HG03575 (cell line): Measurements from ENCODE around the gene ZFP36L1.
"Not testable (repeated sequence)": the region's sequence is repeated elsewhere in the genome, so short reads cannot be mapped to it uniquely, and the experiment has no call there.

Experiments
- ATAC-seq: cut with Tn5 transposase; IDR thresholded peaks from one replicate; pipeline ENCODE4 v1.9.1; 2021; ENCODE audit not compliant: unreplicated experiment, insufficient number of reproducible peaks, low FRiP score; ENCODE audit errors: extremely low read depth

Gene ZFP36L1

GRCh38 chr14:68774771-68775613, 17.9 kb downstream of the ZFP36L1 start:
- ATAC-seq = no peak

GRCh38 chr14:68772761-68773381, 20.0 kb downstream of the ZFP36L1 start:
- no peak for ATAC-seq

GRCh38 chr14:68771631-68772030, 21.2 kb downstream of the ZFP36L1 start:
- ATAC-seq = no peak

- ATAC-seq = no peak
These were observed 22.1 kb downstream of the ZFP36L1 start for GRCh38 chr14:68770553-68771286.

DNA sequence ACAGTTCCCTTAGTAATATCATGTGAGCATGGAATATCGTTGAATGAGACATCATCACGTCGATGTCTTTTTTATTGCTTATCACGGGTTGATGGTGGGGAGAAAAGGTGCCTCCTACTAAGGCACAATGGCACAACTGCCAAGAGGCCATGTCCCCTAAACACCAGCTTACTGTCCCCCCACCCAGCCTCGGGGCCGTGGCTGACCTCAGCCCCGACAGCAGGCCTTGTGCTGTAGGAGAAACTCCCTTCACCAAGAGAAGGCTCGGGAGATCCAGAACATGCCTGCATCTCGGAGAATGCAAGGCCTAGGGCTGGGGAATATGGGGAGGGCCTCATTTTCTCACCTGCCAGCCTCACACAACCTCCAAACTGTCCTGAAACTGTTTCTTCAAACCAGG, 22.8 kb downstream of the ZFP36L1 start:
- ATAC-seq = no peak

- ATAC-seq = no peak
These were observed 24.6 kb downstream of the ZFP36L1 start for GRCh38 chr14:68768316-68768715.

DNA sequence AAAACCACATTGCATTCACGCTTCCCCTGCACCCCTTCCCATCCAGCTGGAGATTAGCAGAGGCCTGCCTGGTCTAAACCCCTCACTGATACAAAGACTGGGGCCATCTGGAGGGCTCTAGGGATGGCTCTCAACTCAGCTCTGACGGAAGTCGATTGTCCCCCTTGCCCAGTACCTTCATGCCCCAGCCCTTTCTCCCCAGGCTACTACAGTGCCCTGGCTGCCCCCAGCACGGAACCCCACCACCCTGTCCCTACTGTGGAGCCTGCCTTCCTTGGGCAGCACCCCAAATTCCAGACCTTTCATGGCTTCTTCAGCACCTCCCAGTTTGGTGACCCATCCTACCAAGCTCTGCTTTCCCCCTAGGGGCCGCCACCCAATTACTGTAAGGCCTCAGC, 25.6 kb downstream of the ZFP36L1 start:
- no peak for ATAC-seq

DNA sequence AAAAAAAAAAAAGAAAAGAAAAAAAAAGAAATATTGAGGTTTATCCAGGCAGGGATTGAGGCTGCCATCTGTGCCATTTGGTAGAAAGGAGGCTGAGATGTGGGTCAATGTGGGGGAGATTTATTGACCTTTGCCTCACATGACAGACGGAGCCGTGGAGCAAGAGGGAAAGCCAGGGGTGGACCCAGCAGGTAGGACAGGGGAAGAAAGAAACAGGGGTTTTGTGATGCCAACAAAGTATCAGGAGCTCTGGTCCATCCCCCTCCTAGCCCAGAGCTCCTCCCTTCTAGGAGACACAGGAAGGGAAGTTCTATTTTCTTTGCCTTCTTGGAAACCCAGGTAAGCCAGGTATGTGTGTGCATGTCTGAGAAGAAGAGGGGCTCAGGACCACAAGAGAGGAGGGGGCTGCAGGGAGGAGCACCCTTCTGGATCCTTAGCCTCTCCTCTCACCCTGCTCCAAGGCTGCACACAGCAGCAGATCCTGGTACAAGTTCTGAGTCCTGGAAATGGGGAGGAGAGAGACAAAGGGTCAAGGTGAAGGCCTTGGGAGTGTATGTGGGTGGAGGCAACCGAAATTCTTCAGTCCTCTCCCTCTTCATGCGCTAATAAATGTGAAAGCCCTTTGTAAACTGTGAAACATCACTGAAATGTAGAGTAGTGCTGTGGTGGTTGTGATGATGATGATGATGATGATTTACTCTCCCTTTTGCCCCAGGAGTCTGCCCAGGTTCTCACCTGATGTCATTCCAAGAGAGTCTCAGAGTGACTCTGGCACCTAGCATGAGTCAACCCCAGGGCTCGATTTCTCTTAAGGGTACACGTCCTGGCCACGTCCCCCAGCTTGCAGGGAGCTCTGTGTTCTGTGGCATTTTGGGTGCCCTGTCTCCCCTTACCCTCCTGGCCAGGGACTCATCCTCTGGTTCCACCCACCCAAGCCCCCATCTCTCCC, 26.3 kb downstream of the ZFP36L1 start:
- ATAC-seq = no peak

DNA sequence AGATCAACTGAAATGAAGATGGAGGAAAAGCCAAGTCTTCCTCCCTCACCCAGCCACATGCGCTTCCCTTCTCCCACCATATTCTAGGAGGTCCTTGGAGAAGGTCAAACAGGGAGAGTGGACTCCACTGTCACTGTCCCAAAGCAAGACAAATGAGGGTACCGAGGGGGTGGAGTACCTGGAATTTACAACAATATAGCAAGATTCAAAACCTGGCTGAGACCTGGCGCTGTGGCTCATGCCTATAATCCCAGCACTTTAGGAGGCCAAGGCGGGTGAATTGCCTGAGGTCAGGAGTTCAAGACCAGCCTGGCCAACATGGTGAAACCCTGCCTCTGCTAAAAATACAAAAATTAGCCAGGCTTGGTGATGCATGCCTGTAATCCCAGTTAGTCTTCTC, 29.0 kb downstream of the ZFP36L1 start:
- not testable (repeated sequence) for ATAC-seq

GRCh38 chr14:68762953-68763764, 29.7 kb downstream of the ZFP36L1 start:
- ATAC-seq = no peak

- no peak for ATAC-seq
These were observed 31.5 kb downstream of the ZFP36L1 start for GRCh38 chr14:68761391-68761790.

GRCh38 chr14:68760761-68761160, 32.1 kb downstream of the ZFP36L1 start:
- ATAC-seq = no peak

DNA sequence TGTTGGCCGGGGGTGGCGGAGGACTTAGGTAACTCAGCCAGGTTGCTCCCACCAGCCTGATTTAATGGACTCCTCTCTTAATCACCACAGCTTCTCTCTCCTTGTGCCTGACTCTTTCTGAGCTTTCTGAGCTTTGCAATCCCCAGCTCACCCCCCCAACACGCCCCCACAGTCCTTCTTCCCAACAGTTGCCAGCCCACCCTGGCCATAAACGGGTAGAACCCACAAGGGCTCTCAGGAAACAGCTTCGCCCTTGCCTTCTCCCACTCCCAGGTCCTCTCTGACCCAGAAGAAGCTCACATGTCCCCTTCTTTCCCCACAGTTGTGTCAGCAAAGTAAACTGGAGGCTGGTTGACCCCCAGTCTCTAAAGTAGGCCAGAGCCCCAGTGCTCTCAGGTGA, 32.9 kb downstream of the ZFP36L1 start:
- no peak for ATAC-seq

DNA sequence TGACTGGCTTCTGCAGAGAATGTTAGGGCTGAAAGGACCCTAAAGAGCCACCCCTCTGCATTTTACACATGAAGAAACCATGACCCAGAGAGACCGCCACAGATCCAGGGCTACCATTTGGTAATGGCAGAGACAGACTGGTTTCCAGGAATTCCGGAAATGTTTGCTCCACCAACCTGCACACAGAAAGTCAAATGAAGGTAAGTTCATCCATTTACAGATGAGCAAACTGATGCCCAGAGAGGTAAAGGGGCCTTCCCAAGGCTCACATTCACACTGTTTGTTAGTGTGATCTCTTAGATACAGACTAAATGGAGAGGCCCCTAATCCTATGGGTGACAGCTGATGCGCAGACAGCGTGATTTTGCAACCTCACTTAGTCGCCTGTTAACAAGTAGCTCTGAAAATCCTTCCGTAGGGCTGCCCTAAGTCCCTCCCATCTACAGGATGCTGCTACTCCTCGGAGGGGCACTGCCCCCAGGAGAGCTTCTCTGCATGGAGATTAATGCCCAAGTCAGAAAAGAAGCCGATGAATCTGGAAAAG, 33.8 kb downstream of the ZFP36L1 start:
- ATAC-seq = no peak

DNA sequence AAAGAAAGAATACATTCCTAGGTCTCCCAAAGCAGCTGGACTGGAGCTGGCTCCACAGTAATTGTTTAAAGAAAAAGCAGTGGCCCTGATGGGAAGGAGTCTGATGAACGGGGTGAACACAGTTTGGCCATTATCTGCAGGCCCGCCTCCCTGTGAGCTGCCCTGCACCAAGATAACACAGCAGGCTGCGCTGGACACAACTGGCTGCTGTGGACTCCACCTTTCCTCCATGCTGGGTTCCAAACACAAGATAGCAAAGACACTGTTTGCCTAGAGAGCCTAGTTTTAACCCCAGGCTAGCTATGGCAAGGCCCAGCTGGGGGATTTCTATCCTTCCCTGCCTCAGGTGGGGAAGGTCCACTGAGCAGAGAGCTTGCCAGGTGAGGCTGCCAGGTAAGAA, 34.6 kb downstream of the ZFP36L1 start:
- no peak for ATAC-seq

GRCh38 chr14:68757618-68758081, 35.2 kb downstream of the ZFP36L1 start:
- no peak for ATAC-seq

DNA sequence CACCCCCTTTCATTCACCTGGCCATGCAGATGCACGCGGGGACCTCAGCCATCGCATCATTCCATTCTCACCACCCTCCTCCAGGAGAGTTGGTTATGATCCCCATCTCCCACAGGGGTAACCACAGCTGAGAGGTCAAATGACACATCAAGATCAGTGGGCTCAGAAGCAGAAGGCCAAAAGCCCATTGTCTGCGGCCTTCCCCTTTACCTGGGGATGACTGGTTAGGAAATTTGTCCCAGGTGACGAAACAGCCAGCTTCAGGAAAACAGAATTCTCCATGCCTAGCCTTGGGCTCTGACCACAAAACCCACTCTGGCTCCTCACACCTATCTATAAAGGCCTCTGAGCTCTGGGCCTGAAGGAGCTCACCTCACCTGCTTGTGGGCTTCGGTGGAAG, 36.1 kb downstream of the ZFP36L1 start:
- no peak for ATAC-seq

- ATAC-seq = no peak
These were observed 36.8 kb downstream of the ZFP36L1 start for GRCh38 chr14:68756000-68756481.
